SU-DHL-6 (cell line): Measurements from ENCODE around the gene CHERP.

ENCODE experiments used
- H2AFZ ChIP-seq: fragments of 200-600 bp; sonication (generic); 2 replicates; pipeline ENCODE4 v1.6.1; 2014; ENCODE audit warnings: low read depth, mild to moderate bottlenecking, moderate library complexity, mixed read lengths, antibody characterized with exemption, low read length; ENCODE audit not compliant: severe bottlenecking
- H3F3A ChIP-seq: fragments of 200-600 bp; shearing (Covaris generic); 2 replicates; pipeline ENCODE4 v1.6.0; 2016; ENCODE audit warnings: antibody characterized with exemption, mild to moderate bottlenecking; ENCODE audit not compliant: insufficient read depth
- H3K27ac ChIP-seq: fragments of 200-600 bp; sonication (generic); 2 replicates; pipeline ENCODE4 v1.5.1; 2016; ENCODE audit warnings: low read depth, mild to moderate bottlenecking, low read length, moderate library complexity, mixed read lengths
- H3K27me3 ChIP-seq: fragments of 200-600 bp; sonication (generic), shearing (Covaris generic); 2 replicates; pipeline ENCODE4 v1.6.0; 2014; ENCODE audit warnings: mild to moderate bottlenecking, low read length
- H3K36me3 ChIP-seq: fragments of 200-600 bp; sonication (generic); 2 replicates; pipeline ENCODE4 v1.6.1; 2014; ENCODE audit warnings: mild to moderate bottlenecking, low read length, mixed read lengths
- H3K4me2 ChIP-seq: fragments of 300-600, 200-600 bp; shearing (Covaris generic), sonication (generic); 2 replicates; pipeline ENCODE4 v1.6.0; 2014; ENCODE audit warnings: low read length, low read depth, mild to moderate bottlenecking; ENCODE audit not compliant: poor library complexity, severe bottlenecking
- H3K4me3 ChIP-seq: fragments of 200-600 bp; sonication (generic); 2 replicates; pipeline ENCODE4 v1.5.1; 2014; ENCODE audit warnings: antibody characterized with exemption, low read length, mild to moderate bottlenecking, mixed read lengths; ENCODE audit not compliant: insufficient read depth, poor library complexity, severe bottlenecking
- H3K79me2 ChIP-seq: fragments of 200-600 bp; sonication (generic); 2 replicates; pipeline ENCODE4 v1.6.1; 2014; ENCODE audit warnings: mild to moderate bottlenecking, low read length, moderate library complexity; ENCODE audit not compliant: insufficient read depth
- H3K9ac ChIP-seq: fragments of 200-600 bp; sonication (generic); 2 replicates; pipeline ENCODE4 v1.7.0; 2014; ENCODE audit warnings: mild to moderate bottlenecking, low read length
- H3K9me2 ChIP-seq: fragments of 200-600 bp; sonication (generic); replicated peaks from 2 replicates; pipeline ENCODE4 v1.6.1; 2014; ENCODE audit warnings: low read length; ENCODE audit not compliant: insufficient read depth
- H3K9me3 ChIP-seq: fragments of 200-600 bp; sonication (generic); 2 replicates; pipeline ENCODE4 v1.6.1; 2014; ENCODE audit warnings: low read length, mixed read lengths; ENCODE audit not compliant: insufficient read depth
- H4K20me1 ChIP-seq: fragments of 200-600 bp; sonication (generic); 2 replicates; pipeline ENCODE4 v1.6.1; 2014; ENCODE audit warnings: low read depth, mild to moderate bottlenecking, antibody characterized with exemption, low read length, moderate library complexity, mixed read lengths
- CTCF ChIP-seq: fragments of 200-600 bp; sonication (generic); IDR thresholded peaks from one replicate; pipeline ENCODE4 v1.5.1; 2017; ENCODE audit warnings: antibody characterized with exemption, mild to moderate bottlenecking, low read length, moderate library complexity; ENCODE audit not compliant: insufficient read depth, poor library complexity, severe bottlenecking
- EZH2phosphoT487 ChIP-seq: fragments of 200-600 bp; sonication (generic), shearing (Covaris generic); conservative IDR thresholded peaks from 2 replicates; pipeline ENCODE4 v1.6.1; 2018; ENCODE audit warnings: mild to moderate bottlenecking, antibody characterized with exemption, low read length, moderate library complexity, mixed read lengths

Gene CHERP

GRCh38 chr19:16536130-16536529, 6.1 kb downstream of the CHERP start:
- Histone ChIP-seq H3F3A (no peaks in the 10 kb centered on the region), H3K79me2 (peaks cover 55% of the 10 kb centered on the region), H2AFZ (no peak overlapping the region), H3K27me3 (no peaks in the 10 kb centered on the region), H3K9me2 (no peaks in the 10 kb centered on the region), H3K27ac (no peak overlapping the region), H3K9me3 (no peaks in the 10 kb centered on the region), H3K9ac (no peak overlapping the region), H3K4me2 (no peak overlapping the region), H4K20me1 (peaks cover 13% of the 10 kb centered on the region; the same call in 1 of the 2 replicates), H3K4me3 (no peak overlapping the region), H3K36me3 (peaks cover 6% of the 10 kb centered on the region)
- TF ChIP-seq CTCF, result no peak
- no peak for TF ChIP-seq EZH2phosphoT487

- Histone ChIP-seq H4K20me1 (peaks cover 6% of the 10 kb centered on the region; the same call in 1 of the 2 replicates), H3K79me2 (peaks cover 48% of the 10 kb centered on the region)
Observed at GRCh38 chr19:16535381-16535780, 6.9 kb downstream of the CHERP start.

GRCh38 chr19:16532440-16533234, 9.6 kb downstream of the CHERP start:
- no peaks in the 10 kb centered on the region for H3K9me3 ChIP-seq
- H3K79me2 ChIP-seq, result peaks cover 25% of the 10 kb centered on the region
- H3K4me3 ChIP-seq, result no peak overlapping the region
- H3K27ac ChIP-seq, result no peak overlapping the region
- H4K20me1 ChIP-seq, result peaks cover 3% of the 10 kb centered on the region; the same call in 1 of the 2 replicates
- H3K9ac ChIP-seq, result no peak overlapping the region
- no peak overlapping the region for H3K4me2 ChIP-seq
- H3K27me3 ChIP-seq, result no peaks in the 10 kb centered on the region
- no peak for TF ChIP-seq CTCF
- no peaks in the 10 kb centered on the region for H3K36me3 ChIP-seq
- H3K9me2 ChIP-seq, result no peaks in the 10 kb centered on the region
- H2AFZ ChIP-seq, result no peak overlapping the region
- no peaks in the 10 kb centered on the region for H3F3A ChIP-seq

More at GRCh38 chr19:16535381-16535780, 6.9 kb downstream of the CHERP start:
- H3K27ac ChIP-seq, result no peak overlapping the region
- no peak overlapping the region for H2AFZ ChIP-seq
- H3K4me3 ChIP-seq, result no peak overlapping the region
- no peaks in the 10 kb centered on the region for H3F3A ChIP-seq
- H3K4me2 ChIP-seq, result no peak overlapping the region
- H3K27me3 ChIP-seq, result no peaks in the 10 kb centered on the region
- no peak overlapping the region for H3K9ac ChIP-seq
- H3K9me3 ChIP-seq, result no peaks in the 10 kb centered on the region
- no peaks in the 10 kb centered on the region for H3K9me2 ChIP-seq
- peaks cover 6% of the 10 kb centered on the region for H3K36me3 ChIP-seq
- TF ChIP-seq EZH2phosphoT487, result no peak
- TF ChIP-seq CTCF, result no peak
